Measurements from ENCODE around the gene CCSER1.

DNA sequence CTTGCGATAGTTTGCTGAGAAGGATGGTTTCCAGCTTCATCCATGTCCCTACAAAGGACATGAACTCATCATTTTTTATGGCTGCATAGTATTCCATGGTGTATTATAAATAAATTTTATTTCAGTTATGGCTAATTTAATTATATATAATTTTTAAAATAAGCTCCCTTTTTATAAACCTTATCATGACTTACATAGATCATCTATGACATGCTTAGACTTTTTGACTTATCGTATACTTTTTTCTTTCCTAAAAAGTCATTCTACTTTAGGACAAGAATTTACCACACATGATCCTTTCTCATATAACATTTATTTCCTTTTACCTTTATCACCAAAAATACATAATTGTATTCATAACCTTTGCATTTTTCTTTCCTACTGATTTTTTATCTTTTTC, 376.5 kb downstream of the CCSER1 start:
- TF ChIP-seq CTCF (IDR thresholded peaks at IDR 0.05): no peak
- no peak for TF ChIP-seq POLR2AphosphoS5 (IDR thresholded peaks at IDR 0.05; ENCODE audit: low read depth, low read length)
- no peak for TF ChIP-seq SIN3A (IDR thresholded peaks at IDR 0.05; ENCODE audit: borderline replicate concordance, insufficient read depth, low read depth, low read length)
- no peak for TF ChIP-seq REST (IDR thresholded peaks at IDR 0.05; ENCODE audit: insufficient read depth in 1 of 2, low read depth in 2 of 2, low read length in 1 of 2)
